ENCODE data around the gene MORC4. TPM values are rescaled to one million over a fixed set of nuclear protein-coding genes. Genes with fewer than 3 reads are reported as not detected.

MORC4 gene
- total RNA-seq, 1 donor from 2014 or later, result 10.8 TPM

DNA sequence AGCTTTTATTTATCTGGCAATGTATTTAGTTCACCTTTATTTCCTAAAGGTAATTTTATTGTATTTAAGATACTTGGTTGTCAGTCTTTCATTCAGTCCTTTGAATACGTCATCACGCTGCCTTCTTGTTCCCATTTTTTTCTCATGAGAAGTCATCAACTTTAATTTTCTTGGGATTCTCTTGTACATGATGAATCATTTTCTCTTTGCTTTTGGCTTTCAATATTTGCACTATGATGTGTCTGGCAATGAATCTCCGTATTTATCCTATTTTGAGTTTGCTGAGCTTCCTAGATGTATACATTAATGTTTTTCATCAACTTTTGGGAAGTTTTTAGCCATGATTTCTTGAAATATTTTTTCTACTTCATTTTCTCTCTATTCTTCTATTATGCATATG is 51.4 kb downstream of the MORC4 start:
- intact Hi-C loops (cut with DNase I), result no loop called here
- TF ChIP-seq, protein P1, sequence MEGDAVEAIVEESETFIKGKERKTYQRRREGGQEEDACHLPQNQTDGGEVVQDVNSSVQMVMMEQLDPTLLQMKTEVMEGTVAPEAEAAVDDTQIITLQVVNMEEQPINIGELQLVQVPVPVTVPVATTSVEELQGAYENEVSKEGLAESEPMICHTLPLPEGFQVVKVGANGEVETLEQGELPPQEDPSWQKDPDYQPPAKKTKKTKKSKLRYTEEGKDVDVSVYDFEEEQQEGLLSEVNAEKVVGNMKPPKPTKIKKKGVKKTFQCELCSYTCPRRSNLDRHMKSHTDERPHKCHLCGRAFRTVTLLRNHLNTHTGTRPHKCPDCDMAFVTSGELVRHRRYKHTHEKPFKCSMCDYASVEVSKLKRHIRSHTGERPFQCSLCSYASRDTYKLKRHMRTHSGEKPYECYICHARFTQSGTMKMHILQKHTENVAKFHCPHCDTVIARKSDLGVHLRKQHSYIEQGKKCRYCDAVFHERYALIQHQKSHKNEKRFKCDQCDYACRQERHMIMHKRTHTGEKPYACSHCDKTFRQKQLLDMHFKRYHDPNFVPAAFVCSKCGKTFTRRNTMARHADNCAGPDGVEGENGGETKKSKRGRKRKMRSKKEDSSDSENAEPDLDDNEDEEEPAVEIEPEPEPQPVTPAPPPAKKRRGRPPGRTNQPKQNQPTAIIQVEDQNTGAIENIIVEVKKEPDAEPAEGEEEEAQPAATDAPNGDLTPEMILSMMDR (IDR thresholded peaks at IDR 0.05), result no peak
- DNase-seq (no peak), ATAC-seq (no peak)
- H3K36me3 ChIP-seq, result no peaks in the 10 kb centered on the region
- no peaks in the 10 kb centered on the region for H3K9me3 ChIP-seq
- H3K27me3 ChIP-seq (ENCODE audit: low read depth), result no peaks in the 10 kb centered on the region
- H3K4me3 ChIP-seq, result no peak overlapping the region
- no peaks in the 10 kb centered on the region for H3K4me1 ChIP-seq
- no peak overlapping the region for H3K27ac ChIP-seq

DNA sequence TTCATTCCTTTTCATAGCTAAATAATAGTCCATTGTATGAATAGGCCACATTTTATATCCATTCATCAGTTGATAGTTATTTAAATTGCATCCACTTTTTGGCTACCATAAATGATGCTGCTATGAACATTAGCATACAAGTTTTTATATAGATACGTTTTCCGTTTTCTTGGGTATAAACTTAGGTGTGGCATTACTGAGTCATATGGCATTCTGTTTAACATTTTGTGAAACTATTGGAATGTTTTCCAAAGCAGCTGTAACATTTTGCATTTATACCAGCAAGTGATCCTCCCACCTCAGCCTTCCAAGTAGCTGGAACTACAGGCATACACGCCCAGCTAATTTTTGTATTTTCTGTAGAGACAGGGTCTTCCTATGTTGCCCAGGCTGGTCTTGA is 53.5 kb downstream of the MORC4 start:
- intact Hi-C loops (cut with DNase I), result no loop called here

DNA sequence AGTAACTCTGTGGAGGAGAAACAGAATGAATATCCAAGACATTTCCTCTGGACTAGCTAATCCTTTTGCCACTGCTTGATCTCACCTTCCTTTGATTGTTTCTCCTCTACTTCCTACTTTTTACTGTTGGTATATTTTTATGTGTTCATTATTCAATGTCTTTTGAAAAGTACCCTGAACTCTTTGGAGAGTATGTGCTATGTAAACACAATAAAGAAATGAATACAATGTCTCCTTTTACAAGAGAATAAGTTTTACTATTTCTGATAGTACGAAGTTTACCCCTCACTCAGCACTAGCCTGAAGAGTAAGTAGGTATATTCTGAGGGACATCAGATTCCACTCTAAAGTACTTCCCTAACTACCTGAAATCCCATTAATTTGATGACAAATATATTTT is 59.9 kb downstream of the MORC4 start:
- no peaks in the 10 kb centered on the region for H3K9me3 ChIP-seq
- ATAC-seq, result no peak
- H3K4me3 ChIP-seq, result no peak overlapping the region
- DNase-seq, result no peak
- H3K4me1 ChIP-seq, result no peaks in the 10 kb centered on the region
- peaks cover 7% of the 10 kb centered on the region for H3K36me3 ChIP-seq
- no peaks in the 10 kb centered on the region for H3K27me3 ChIP-seq (ENCODE audit: low read depth)
- no peak overlapping the region for H3K27ac ChIP-seq
- intact Hi-C loops (cut with DNase I), result no loop called here
- TF ChIP-seq, protein P1 (IDR thresholded peaks at IDR 0.05), result no peak

More for the DNA sequence above, 53.5 kb downstream of the MORC4 start:
- Histone ChIP-seq H3K36me3 (peaks cover 6% of the 10 kb centered on the region), H3K27me3 (ENCODE audit: low read depth) (no peaks in the 10 kb centered on the region), H3K4me3 (no peak overlapping the region), H3K9me3 (no peaks in the 10 kb centered on the region), H3K27ac (no peak overlapping the region), H3K4me1 (no peaks in the 10 kb centered on the region)
- DNase-seq, result no peak
- ATAC-seq, result no peak
- TF ChIP-seq, protein P1 (IDR thresholded peaks at IDR 0.05), result no peak

DNA sequence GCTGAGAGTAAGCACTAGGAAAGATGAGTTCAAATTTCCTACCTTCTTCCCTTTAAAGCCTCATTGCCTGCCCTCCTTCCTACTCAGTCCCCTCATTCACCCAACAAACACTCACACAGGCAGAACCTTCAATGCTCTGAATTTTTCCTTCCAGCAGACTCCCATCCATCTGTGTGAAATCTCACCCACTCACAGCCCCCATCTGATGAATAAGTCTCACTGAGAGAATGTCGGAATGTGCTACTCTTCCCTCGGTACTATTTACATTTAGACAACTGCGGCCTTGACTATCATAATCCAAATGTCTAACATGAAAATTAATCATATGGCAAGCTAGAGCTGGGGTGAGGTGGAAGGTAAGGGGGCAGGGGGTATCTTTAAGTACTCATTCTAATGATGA is 60.4 kb downstream of the MORC4 start:
- Histone ChIP-seq H3K27me3 (ENCODE audit: low read depth) (no peaks in the 10 kb centered on the region), H3K36me3 (peaks cover 7% of the 10 kb centered on the region), H3K4me3 (no peak overlapping the region), H3K27ac (no peak overlapping the region), H3K9me3 (no peaks in the 10 kb centered on the region), H3K4me1 (no peaks in the 10 kb centered on the region)
- TF ChIP-seq, protein P1 (IDR thresholded peaks at IDR 0.05), result no peak
- DNase-seq, result no peak
- intact Hi-C loops (cut with DNase I), result no loop called here
- no peak for ATAC-seq

DNA sequence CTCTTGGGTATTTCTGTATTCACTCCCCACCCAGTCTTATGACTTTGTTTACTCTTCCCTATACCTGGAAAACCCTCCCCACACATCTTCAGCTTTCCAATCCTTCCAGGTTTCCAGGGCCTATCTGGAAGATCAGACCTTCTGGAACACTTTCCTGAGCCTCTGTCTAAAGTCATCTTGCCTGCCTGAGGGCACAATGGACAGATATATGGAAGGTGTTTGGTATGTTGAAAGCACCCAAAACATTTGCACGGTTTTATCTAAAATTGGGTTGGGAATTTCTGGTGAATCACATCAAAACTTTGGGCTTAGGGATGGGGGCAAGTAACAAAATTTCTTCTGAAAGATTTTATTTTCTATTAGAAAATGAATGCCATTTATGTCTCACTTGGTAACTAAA is 63.8 kb downstream of the MORC4 start:
- intact Hi-C loops (cut with DNase I), result no loop called here
- Histone ChIP-seq H3K27me3 (ENCODE audit: low read depth) (no peaks in the 10 kb centered on the region), H3K4me3 (no peak overlapping the region), H3K9me3 (no peaks in the 10 kb centered on the region), H3K36me3 (no peaks in the 10 kb centered on the region), H3K4me1 (no peaks in the 10 kb centered on the region), H3K27ac (no peak overlapping the region)
- ATAC-seq (no peak), DNase-seq (no peak)
- TF ChIP-seq, protein P1 (IDR thresholded peaks at IDR 0.05), result no peak

DNA sequence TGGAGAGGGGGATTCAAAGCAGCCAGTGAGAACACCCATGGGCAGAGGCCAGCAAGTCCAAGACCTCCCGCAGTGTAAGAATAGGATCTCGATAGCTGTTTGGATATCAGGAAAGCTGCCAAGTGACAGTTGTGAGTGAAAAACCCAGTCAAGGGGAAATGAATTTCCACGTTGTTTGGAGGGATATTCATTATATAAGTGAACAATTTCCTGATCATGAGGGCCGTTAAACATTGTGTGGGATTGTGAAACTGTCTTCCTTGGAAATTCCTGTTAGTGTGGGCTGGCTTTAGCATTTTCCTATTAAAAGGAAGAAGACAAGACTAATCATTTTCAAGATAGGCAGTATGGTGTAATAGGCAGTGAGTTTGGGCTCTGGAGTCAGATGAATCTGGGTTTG is 64.8 kb downstream of the MORC4 start:
- TF ChIP-seq, protein P1 (IDR thresholded peaks at IDR 0.05), result no peak
- intact Hi-C loops (cut with DNase I), result no loop called here
- no peak for ATAC-seq

More for the DNA sequence above, 64.8 kb downstream of the MORC4 start:
- no peaks in the 10 kb centered on the region for H3K9me3 ChIP-seq
- no peak overlapping the region for H3K27ac ChIP-seq
- no peak overlapping the region for H3K4me3 ChIP-seq
- DNase-seq, result no peak
- H3K4me1 ChIP-seq, result no peaks in the 10 kb centered on the region
- H3K36me3 ChIP-seq, result no peaks in the 10 kb centered on the region
- H3K27me3 ChIP-seq (ENCODE audit: low read depth), result no peaks in the 10 kb centered on the region

Measured in lower lobe of right lung (tissue), 2 donors.